ENCODE results near the gene TNXB. TPM values are rescaled to one million over a fixed set of nuclear protein-coding genes. Genes with fewer than 3 reads are reported as not detected.
A peak's percentile ranks its signal among the peaks of the same experiment; 100 is the strongest.

Gene TNXB
- polyA plus RNA-seq (2013, experiment 1 of 2), result 1.1 TPM
- 1.2 TPM for polyA plus RNA-seq (2013, experiment 2 of 2)

DNA sequence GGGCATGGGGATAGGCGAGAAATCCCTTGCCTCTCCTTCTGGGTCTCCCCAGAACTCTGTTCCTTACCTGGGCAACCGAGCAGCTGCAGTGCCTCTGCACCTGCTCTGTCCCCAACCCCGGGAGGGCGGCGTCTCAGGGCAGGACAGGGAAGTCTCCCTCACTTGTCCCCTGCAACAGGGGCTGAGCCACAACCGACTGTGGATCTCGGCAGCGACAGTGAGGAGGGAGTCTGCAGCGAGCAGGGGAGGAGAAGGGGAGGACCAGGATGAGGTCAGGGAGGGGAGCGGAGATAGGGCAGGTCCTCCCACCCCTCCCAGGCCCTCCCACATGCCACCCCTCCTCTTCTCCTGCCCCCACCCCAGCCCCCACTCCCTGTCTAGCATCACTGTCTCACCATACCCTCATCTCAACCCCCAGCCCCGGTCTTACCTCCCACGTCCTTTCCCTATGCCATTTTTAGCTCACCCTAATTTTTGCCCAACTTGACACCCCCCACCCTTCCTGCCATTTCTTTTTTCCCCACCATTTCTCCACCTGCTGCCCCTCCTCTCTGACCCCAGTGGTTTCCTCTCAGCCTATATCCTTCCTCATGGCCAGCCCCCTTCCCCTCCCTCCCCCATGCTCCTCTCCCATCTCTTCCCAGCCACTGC, at the start of gene TNXB:
TSS of gene TNXB (minus strand) at position 225 of the 651 bp plus-strand sequence. CDS start 11,140 bp downstream, outside the sequence.
- no peak within 1 kb of the TSS for H2BK15ac ChIP-seq (replicated peaks; ENCODE audit: low read depth)
- H2BK5ac ChIP-seq (ENCODE audit: low read length), result no peak within 1 kb of the TSS
- H3K36me3 ChIP-seq (ENCODE audit: control insufficient read depth, insufficient read depth, low read length), result no peaks in the 10 kb centered on the region
- DNase-seq, result no peak
- H3K9ac ChIP-seq (ENCODE audit: low read length), result no peak within 1 kb of the TSS
- H3K79me1 ChIP-seq (ENCODE audit: low read length), result no peaks in the 10 kb centered on the region
- H3K56ac ChIP-seq (ENCODE audit: low read length), result no peak within 1 kb of the TSS
- H3K23ac ChIP-seq (ENCODE audit: low read length), result no peak within 1 kb of the TSS
- H4K8ac ChIP-seq (ENCODE audit: low read depth, low read length), result no peak within 1 kb of the TSS
- peaks cover 3% of the 10 kb centered on the region for H3K27me3 ChIP-seq (ENCODE audit: insufficient read depth, low read length, poor library complexity)
- no peak within 1 kb of the TSS for H2BK120ac ChIP-seq (ENCODE audit: low read depth, low read length)
- H4K5ac ChIP-seq (ENCODE audit: low read length), result no peak within 1 kb of the TSS
- H3K4me2 ChIP-seq (ENCODE audit: low read length), result no peak within 1 kb of the TSS
- no peak within 1 kb of the TSS for H3K27ac ChIP-seq (ENCODE audit: low read depth, low read length)
- H3K4me1 ChIP-seq (ENCODE audit: control insufficient read depth, low read depth, low read length), result no peaks in the 10 kb centered on the region
- no peak within 1 kb of the TSS for H3K18ac ChIP-seq (ENCODE audit: low read length)
- H3K79me2 ChIP-seq (ENCODE audit: control insufficient read depth, insufficient read depth, low read length), result no peaks in the 10 kb centered on the region
- no CpG with 5 or more reads among the region's 12 CpGs for WGBS (ENCODE audit: extremely low coverage, insufficient coverage, low lambda C conversion rate)
- no peak within 1 kb of the TSS for H3K4me3 ChIP-seq (ENCODE audit: low read length)
- H2AK5ac ChIP-seq (ENCODE audit: low read length), result no peak within 1 kb of the TSS
- H3K4ac ChIP-seq (ENCODE audit: low read depth, low read length), result no peak within 1 kb of the TSS

- Histone ChIP-seq H3K23ac (ENCODE audit: low read length) (no peak overlapping the region), H3K4me3 (ENCODE audit: low read length) (no peak overlapping the region)
Observed at GRCh38 chr6:32158052-32158451, 48.9 kb upstream of the TNXB start.

GRCh38 chr6:32156891-32157290, 47.8 kb upstream of the TNXB start:
- Histone ChIP-seq H4K8ac (ENCODE audit: low read depth, low read length) (no peak overlapping the region), H3K36me3 (ENCODE audit: control insufficient read depth, insufficient read depth, low read length) (peaks cover 2% of the 10 kb centered on the region), H3K27ac (ENCODE audit: low read depth, low read length) (no peak overlapping the region), H3K4me2 (ENCODE audit: low read length) (no peak overlapping the region), H4K5ac (ENCODE audit: low read length) (no peak overlapping the region), H2BK15ac (replicated peaks; ENCODE audit: low read depth) (no peak overlapping the region), H3K4me3 (ENCODE audit: low read length) (no peak overlapping the region), H3K79me2 (ENCODE audit: control insufficient read depth, insufficient read depth, low read length) (no peaks in the 10 kb centered on the region), H3K9ac (ENCODE audit: low read length) (no peak overlapping the region), H2BK120ac (ENCODE audit: low read depth, low read length) (no peak overlapping the region), H3K27me3 (ENCODE audit: insufficient read depth, low read length, poor library complexity) (no peaks in the 10 kb centered on the region), H2BK5ac (ENCODE audit: low read length) (no peak overlapping the region), H3K18ac (ENCODE audit: low read length) (no peak overlapping the region), H3K79me1 (ENCODE audit: low read length) (peaks cover 8% of the 10 kb centered on the region), H3K4ac (ENCODE audit: low read depth, low read length) (no peak overlapping the region), H3K23ac (ENCODE audit: low read length) (no peak overlapping the region), H3K56ac (ENCODE audit: low read length) (no peak overlapping the region), H3K4me1 (ENCODE audit: control insufficient read depth, low read depth, low read length) (peaks cover 9% of the 10 kb centered on the region), H2AK5ac (ENCODE audit: low read length) (no peak overlapping the region)
- no CpG with 5 or more reads among the region's 9 CpGs for WGBS (ENCODE audit: extremely low coverage, insufficient coverage, low lambda C conversion rate)
- DNase-seq, result no peak

More at GRCh38 chr6:32158052-32158451, 48.9 kb upstream of the TNXB start:
- peaks cover 8% of the 10 kb centered on the region for H3K79me1 ChIP-seq (ENCODE audit: low read length)
- no peaks in the 10 kb centered on the region for H3K79me2 ChIP-seq (ENCODE audit: control insufficient read depth, insufficient read depth, low read length)
- no peak overlapping the region for H3K4me2 ChIP-seq (ENCODE audit: low read length)
- no peak overlapping the region for H3K4ac ChIP-seq (ENCODE audit: low read depth, low read length)
- no peak overlapping the region for H2BK5ac ChIP-seq (ENCODE audit: low read length)
- H3K4me1 ChIP-seq (ENCODE audit: control insufficient read depth, low read depth, low read length), result peaks cover 3% of the 10 kb centered on the region
- no peak overlapping the region for H2BK15ac ChIP-seq (replicated peaks; ENCODE audit: low read depth)
- H3K9ac ChIP-seq (ENCODE audit: low read length), result no peak overlapping the region
- peaks cover 2% of the 10 kb centered on the region for H3K36me3 ChIP-seq (ENCODE audit: control insufficient read depth, insufficient read depth, low read length)
- no peak overlapping the region for H3K18ac ChIP-seq (ENCODE audit: low read length)
- no peak overlapping the region for H4K8ac ChIP-seq (ENCODE audit: low read depth, low read length)
- no peak overlapping the region for H2AK5ac ChIP-seq (ENCODE audit: low read length)
- H3K27me3 ChIP-seq (ENCODE audit: insufficient read depth, low read length, poor library complexity), result no peaks in the 10 kb centered on the region
- H3K56ac ChIP-seq (ENCODE audit: low read length), result no peak overlapping the region
- DNase-seq, result no peak
- H4K5ac ChIP-seq (ENCODE audit: low read length), result no peak overlapping the region
- H2BK120ac ChIP-seq (ENCODE audit: low read depth, low read length), result no peak overlapping the region
- no peak overlapping the region for H3K27ac ChIP-seq (ENCODE audit: low read depth, low read length)

DNA sequence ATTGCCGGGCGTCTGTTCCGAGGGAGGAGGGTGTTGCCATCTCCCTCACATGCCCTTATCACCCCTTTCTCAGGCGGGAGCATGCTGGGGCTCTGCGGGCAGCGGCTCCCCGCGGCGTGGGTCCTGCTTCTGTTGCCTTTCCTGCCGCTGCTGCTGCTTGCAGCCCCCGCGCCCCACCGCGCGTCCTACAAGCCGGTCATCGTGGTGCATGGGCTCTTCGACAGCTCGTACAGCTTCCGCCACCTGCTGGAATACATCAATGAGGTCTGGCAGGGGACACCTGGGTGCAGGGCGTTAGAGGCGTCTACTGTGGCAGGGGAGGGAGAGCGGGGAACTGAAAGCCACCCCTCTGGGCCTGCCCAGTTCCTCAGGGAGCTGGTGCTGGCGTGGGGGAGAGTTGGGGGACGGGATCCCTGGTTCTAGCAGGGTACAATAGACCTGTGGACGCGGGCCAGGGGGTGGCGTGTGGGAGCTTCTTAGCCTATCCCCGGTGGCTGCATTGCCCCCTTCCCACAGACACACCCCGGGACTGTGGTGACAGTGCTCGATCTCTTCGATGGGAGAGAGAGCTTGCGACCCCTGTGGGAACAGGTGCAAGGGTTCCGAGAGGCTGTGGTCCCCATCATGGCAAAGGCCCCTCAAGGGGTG, 45.5 kb upstream of the TNXB start:
- DNase-seq, result peak; percentile 90
- H3K4me3 ChIP-seq (ENCODE audit: low read length), result peak overlapping the region; percentile 95
- no peak overlapping the region for H4K8ac ChIP-seq (ENCODE audit: low read depth, low read length)
- H3K4me2 ChIP-seq (ENCODE audit: low read length), result peak overlapping the region; percentile 95
- no peak overlapping the region for H3K4ac ChIP-seq (ENCODE audit: low read depth, low read length)
- no peak overlapping the region for H2BK120ac ChIP-seq (ENCODE audit: low read depth, low read length)
- H3K4me1 ChIP-seq (ENCODE audit: control insufficient read depth, low read depth, low read length), result peaks cover 15% of the 10 kb centered on the region
- peak overlapping the region; percentile 97 for H3K56ac ChIP-seq (ENCODE audit: low read length)
- no peak overlapping the region for H3K23ac ChIP-seq (ENCODE audit: low read length)
- WGBS (ENCODE audit: extremely low coverage, insufficient coverage, low lambda C conversion rate), result no CpG with 5 or more reads among the region's 34 CpGs
- H4K5ac ChIP-seq (ENCODE audit: low read length), result no peak overlapping the region
- peak overlapping the region; percentile 96 for H3K9ac ChIP-seq (ENCODE audit: low read length)
- H2BK15ac ChIP-seq (replicated peaks; ENCODE audit: low read depth), result no peak overlapping the region
- H3K18ac ChIP-seq (ENCODE audit: low read length), result no peak overlapping the region
- peaks cover 2% of the 10 kb centered on the region for H3K36me3 ChIP-seq (ENCODE audit: control insufficient read depth, insufficient read depth, low read length)
- no peak overlapping the region for H2AK5ac ChIP-seq (ENCODE audit: low read length)
- no peaks in the 10 kb centered on the region for H3K27me3 ChIP-seq (ENCODE audit: insufficient read depth, low read length, poor library complexity)
- peaks cover 8% of the 10 kb centered on the region for H3K79me1 ChIP-seq (ENCODE audit: low read length)
- H2BK5ac ChIP-seq (ENCODE audit: low read length), result no peak overlapping the region
- no peaks in the 10 kb centered on the region for H3K79me2 ChIP-seq (ENCODE audit: control insufficient read depth, insufficient read depth, low read length)
- peak overlapping the region; percentile 62 for H3K27ac ChIP-seq (ENCODE audit: low read depth, low read length)

DNA sequence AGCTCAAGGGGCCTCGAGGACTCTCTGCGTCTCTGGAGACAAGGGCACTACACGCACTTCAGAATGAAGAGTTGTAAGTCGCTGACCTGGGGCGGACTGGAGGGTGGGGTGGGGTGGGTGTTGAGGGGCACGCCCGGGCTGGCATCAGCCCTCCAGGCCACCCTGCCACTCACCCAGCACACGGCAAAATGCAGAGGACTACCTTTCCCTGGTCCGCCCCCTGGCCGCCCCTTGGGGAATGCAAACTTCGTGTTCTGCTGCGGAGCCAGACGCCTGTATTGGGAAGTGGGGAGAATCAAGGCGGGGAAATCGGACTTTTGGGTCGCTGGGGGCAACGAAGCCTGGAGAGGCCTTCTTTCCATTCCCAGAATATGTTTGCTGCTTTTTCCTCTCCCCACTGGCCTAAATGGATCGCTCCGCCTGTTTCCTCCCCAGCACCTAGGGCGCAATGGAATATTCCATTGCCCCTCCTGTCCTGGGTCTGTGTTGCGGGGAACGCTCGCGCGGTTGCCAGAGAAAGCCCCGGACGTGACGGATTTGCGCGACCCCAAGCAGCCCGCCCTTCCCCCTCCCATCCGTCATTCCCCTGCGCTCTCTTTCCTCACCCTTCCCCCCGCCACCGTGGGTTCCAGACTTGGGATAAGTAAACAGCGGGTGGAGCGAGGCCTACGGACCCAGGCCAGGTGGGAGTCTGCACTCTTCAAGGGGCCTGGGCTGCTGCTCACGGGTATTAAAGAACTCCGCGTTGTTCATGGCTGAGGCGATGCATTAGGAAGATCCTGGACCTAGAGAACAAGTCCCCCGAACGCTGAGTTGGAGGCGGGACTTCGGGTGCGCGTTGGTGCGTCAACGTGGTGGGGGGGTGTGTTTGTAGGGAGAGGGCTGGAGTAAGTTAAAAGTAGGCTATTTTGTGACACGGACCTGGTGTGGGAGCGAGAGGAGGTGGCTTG, 44.7 kb upstream of the TNXB start, which contains the start of gene PPT2:
TSS of gene PPT2 (plus strand) at position 578 of the 950 bp plus-strand sequence. CDS start 454 bp downstream, outside the sequence.
- Histone ChIP-seq H3K27ac (ENCODE audit: low read depth, low read length) (peak within 1 kb of the TSS; percentile 82), H2BK5ac (ENCODE audit: low read length) (peak within 1 kb of the TSS; percentile 84), H2BK15ac (replicated peaks; ENCODE audit: low read depth) (no peak within 1 kb of the TSS), H4K8ac (ENCODE audit: low read depth, low read length) (no peak within 1 kb of the TSS), H2AK5ac (ENCODE audit: low read length) (peak within 1 kb of the TSS; percentile 85), H3K79me1 (ENCODE audit: low read length) (peaks cover 8% of the 10 kb centered on the region), H3K18ac (ENCODE audit: low read length) (peak within 1 kb of the TSS; percentile 45), H3K27me3 (ENCODE audit: insufficient read depth, low read length, poor library complexity) (no peaks in the 10 kb centered on the region), H3K4me2 (ENCODE audit: low read length) (peak within 1 kb of the TSS; percentile 97), H3K4me3 (ENCODE audit: low read length) (peak within 1 kb of the TSS; percentile 95), H3K56ac (ENCODE audit: low read length) (peak within 1 kb of the TSS; percentile 97), H3K79me2 (ENCODE audit: control insufficient read depth, insufficient read depth, low read length) (no peaks in the 10 kb centered on the region), H2BK120ac (ENCODE audit: low read depth, low read length) (peak within 1 kb of the TSS; percentile 34), H3K4me1 (ENCODE audit: control insufficient read depth, low read depth, low read length) (peaks cover 15% of the 10 kb centered on the region), H3K4ac (ENCODE audit: low read depth, low read length) (peak within 1 kb of the TSS; percentile 67), H3K23ac (ENCODE audit: low read length) (peak within 1 kb of the TSS; percentile 99), H3K36me3 (ENCODE audit: control insufficient read depth, insufficient read depth, low read length) (peaks cover 2% of the 10 kb centered on the region), H3K9ac (ENCODE audit: low read length) (peak within 1 kb of the TSS; percentile 96), H4K5ac (ENCODE audit: low read length) (peak within 1 kb of the TSS; percentile 71)
- no CpG with 5 or more reads among the region's 52 CpGs for WGBS (ENCODE audit: extremely low coverage, insufficient coverage, low lambda C conversion rate)
- peak; percentile 98 for DNase-seq
